ENCODE results near the gene KRT84.

Gene KRT84

GRCh38 chr12:52385226-52385702 is at the start of gene KRT84:
Gene KRT84, minus strand, starts transcription at chr12:52385652. Its CDS starts 67 bp downstream, at chr12:52385585.
- DNase-seq, result no peak

GRCh38 chr12:52434760-52435530 is 49.5 kb upstream of the KRT84 start:
- no peak for DNase-seq

GRCh38 chr12:52434081-52434733 is 48.8 kb upstream of the KRT84 start, which contains the start of gene KRT75:
Gene KRT75, minus strand, starts transcription at chr12:52434371. Its CDS starts 67 bp downstream, at chr12:52434304.
- DNase-seq, result no peak

GRCh38 chr12:52433501-52434080 is 48.1 kb upstream of the KRT84 start:
- no peak for DNase-seq

GRCh38 chr12:52432559-52433207 is 47.2 kb upstream of the KRT84 start:
- DNase-seq, result no peak

- no peak for DNase-seq
These were observed 42.7 kb upstream of the KRT84 start for GRCh38 chr12:52428121-52428520.

GRCh38 chr12:52427083-52427482 is 41.6 kb upstream of the KRT84 start:
- DNase-seq, result no peak

- DNase-seq, result no peak
These were observed 40.6 kb upstream of the KRT84 start for GRCh38 chr12:52426034-52426433.

GRCh38 chr12:52425466-52425865 is 40.0 kb upstream of the KRT84 start:
- DNase-seq, result no peak

GRCh38 chr12:52423661-52424500 is 38.4 kb upstream of the KRT84 start:
- DNase-seq, result no peak

GRCh38 chr12:52423035-52423434 is 37.6 kb upstream of the KRT84 start:
- no peak for DNase-seq

- no peak for DNase-seq
These were observed 34.2 kb upstream of the KRT84 start for GRCh38 chr12:52419656-52420055.

GRCh38 chr12:52418576-52419110 is 33.2 kb upstream of the KRT84 start:
- DNase-seq, result no peak

- no peak for DNase-seq
These were observed 32.3 kb upstream of the KRT84 start for GRCh38 chr12:52417740-52418139.

GRCh38 chr12:52416795-52417194 is 31.3 kb upstream of the KRT84 start:
- DNase-seq, result no peak

- no peak for DNase-seq
These were observed 30.7 kb upstream of the KRT84 start for GRCh38 chr12:52415870-52416750.

GRCh38 chr12:52414936-52415335 is 29.5 kb upstream of the KRT84 start:
- no peak for DNase-seq

GRCh38 chr12:52413782-52414345 is 28.4 kb upstream of the KRT84 start:
- no peak for DNase-seq

GRCh38 chr12:52413202-52413601 is 27.8 kb upstream of the KRT84 start:
- DNase-seq, result no peak

- no peak for DNase-seq
These were observed 26.4 kb upstream of the KRT84 start for GRCh38 chr12:52411815-52412214.
